ENCODE results near the gene SV2C.
A peak's percentile ranks its signal among the peaks of the same experiment; 100 is the strongest.

Gene SV2C

GRCh38 chr5:76388236-76388635 is 305.1 kb downstream of the SV2C start:
- DNase-seq: no peak

- DNase-seq: no peak
These were observed 305.8 kb downstream of the SV2C start for GRCh38 chr5:76388791-76389512.

- no peak for DNase-seq
These were observed 306.5 kb downstream of the SV2C start for GRCh38 chr5:76389513-76390154.

- DNase-seq: peak; percentile 38
These were observed 307.8 kb downstream of the SV2C start for GRCh38 chr5:76391014-76391413.

GRCh38 chr5:76393035-76393680 is 310.0 kb downstream of the SV2C start:
- DNase-seq: peak; percentile 51

- DNase-seq: no peak
These were observed 314.0 kb downstream of the SV2C start for GRCh38 chr5:76397200-76397599.

- DNase-seq: no peak
These were observed 316.1 kb downstream of the SV2C start for GRCh38 chr5:76399268-76399667.

- no peak for DNase-seq
These were observed 317.3 kb downstream of the SV2C start for GRCh38 chr5:76400466-76400865.

GRCh38 chr5:76401801-76402250 is 318.6 kb downstream of the SV2C start:
- peak; percentile 46 for DNase-seq

- peak; percentile 94 for DNase-seq
These were observed 319.2 kb downstream of the SV2C start for GRCh38 chr5:76402251-76402885.

- peak; percentile 93 for DNase-seq
These were observed 319.9 kb downstream of the SV2C start, which contains the start of gene IQGAP2 for GRCh38 chr5:76402886-76403765. TSS of gene IQGAP2 (plus strand) at chr5:76403285. CDS start at chr5:76403546, 261 bp downstream.
